Measurements from ENCODE around the gene PCMT1. TPM values are rescaled to one million over a fixed set of nuclear protein-coding genes. Genes with fewer than 3 reads are reported as not detected.

The PCMT1 gene
- 112 TPM in 2 replicates for total RNA-seq

DNA sequence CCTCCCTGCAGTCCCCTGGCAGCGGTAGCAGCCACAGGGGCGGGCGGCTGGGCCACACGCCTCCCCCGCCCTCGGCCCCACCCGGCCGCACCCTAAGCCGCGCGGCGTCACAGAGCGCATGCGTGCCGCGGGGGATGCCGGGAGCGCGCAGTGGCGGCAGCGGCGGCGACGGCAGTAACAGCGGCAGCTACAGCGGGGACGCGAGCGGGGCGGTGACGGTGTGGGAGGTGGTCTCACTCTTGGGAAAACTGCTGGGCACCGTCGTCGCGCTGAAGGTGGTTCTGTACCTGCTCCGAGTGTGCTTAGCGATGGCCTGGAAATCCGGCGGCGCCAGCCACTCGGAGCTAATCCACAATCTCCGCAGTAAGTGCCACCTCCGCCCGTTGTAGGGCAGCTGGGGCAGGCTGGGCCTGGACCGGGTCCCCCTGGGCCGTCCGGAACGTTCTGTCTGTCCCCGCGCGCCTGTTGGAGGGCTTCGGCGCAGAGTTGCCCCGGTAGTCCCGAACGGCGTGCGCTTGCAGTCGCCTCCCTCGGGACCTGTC, at the start of gene PCMT1:
Gene PCMT1 (plus strand): TSS at position 148 of the 542 bp plus-strand sequence. CDS start 161 bp downstream, at position 309.
- peaks cover 15% of the 10 kb centered on the region for H3K36me3 Mint-ChIP-seq (ENCODE audit: low read depth)
- peak within 1 kb of the TSS; percentile 89 for H3K27ac Mint-ChIP-seq
- peaks cover 34% of the 10 kb centered on the region for H3K4me1 Mint-ChIP-seq (ENCODE audit: low read depth)
- H3K27me3 Mint-ChIP-seq (ENCODE audit: low read depth): no peaks in the 10 kb centered on the region
- peak within 1 kb of the TSS; percentile 91 for H3K4me3 Mint-ChIP-seq (ENCODE audit: low read depth)
- H3K9me3 Mint-ChIP-seq: no peaks in the 10 kb centered on the region
- intact Hi-C loops (cut with micrococcal nuclease): loop anchor here (1.0 to 5.0 kb wide), 4 partner anchors 33 to 262 kb away; partner anchors contain the start of genes GINM1, KATNA1 and ZC3H12D
- peak; percentile 91 for DNase-seq (ENCODE audit: low spot score)

DNA sequence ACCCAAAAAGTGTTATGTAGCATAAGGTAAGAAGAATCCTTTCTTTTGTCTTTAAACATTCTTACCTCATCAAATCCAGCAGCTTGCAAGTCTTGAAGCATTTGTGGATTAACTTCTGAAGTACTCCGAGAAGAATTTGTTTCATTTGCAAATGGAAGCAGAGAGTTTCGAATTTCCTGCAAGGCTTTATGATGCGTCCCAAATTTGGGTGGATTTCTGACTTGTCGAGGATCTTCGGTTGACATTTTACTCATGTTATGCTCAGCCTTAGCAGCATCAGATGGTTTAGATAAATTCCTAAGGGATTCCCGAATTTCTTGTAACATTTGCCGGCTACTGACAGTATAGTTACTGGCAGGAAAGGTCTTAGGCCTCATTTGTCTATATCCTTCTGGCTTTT, 47.8 kb upstream of the PCMT1 start:
- Mint-ChIP-seq H3K4me3 (ENCODE audit: low read depth) (no peak overlapping the region), H3K27ac (no peak overlapping the region), H3K36me3 (ENCODE audit: low read depth) (peaks cover 27% of the 10 kb centered on the region), H3K4me1 (ENCODE audit: low read depth) (peaks cover 28% of the 10 kb centered on the region), H3K27me3 (ENCODE audit: low read depth) (no peaks in the 10 kb centered on the region), H3K9me3 (no peaks in the 10 kb centered on the region)
- intact Hi-C loops (cut with micrococcal nuclease): no loop called here
- DNase-seq (ENCODE audit: low spot score): no peak

DNA sequence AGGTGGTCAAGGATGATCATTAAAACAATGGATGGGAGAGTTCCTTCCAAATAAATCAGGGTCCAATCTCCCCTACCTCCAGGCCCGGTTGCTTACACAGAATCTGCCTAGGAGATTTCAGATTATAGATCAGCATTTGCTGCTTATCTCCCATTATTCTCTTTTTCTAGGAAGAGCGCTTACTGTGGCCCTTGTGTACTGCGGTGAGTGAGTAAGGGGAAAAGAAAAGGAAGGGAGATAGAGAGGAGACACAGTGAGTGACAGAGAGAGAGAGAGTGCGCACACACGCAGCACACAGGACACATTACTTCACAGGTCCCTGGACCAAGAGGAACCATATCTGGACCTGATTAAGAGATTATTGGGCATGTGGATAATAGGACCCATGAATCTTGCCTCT, 37.8 kb upstream of the PCMT1 start:
- no peak overlapping the region for H3K27ac Mint-ChIP-seq
- no peak for DNase-seq (ENCODE audit: low spot score)
- peaks cover 33% of the 10 kb centered on the region for H3K36me3 Mint-ChIP-seq (ENCODE audit: low read depth)
- H3K27me3 Mint-ChIP-seq (ENCODE audit: low read depth): no peaks in the 10 kb centered on the region
- peaks cover 40% of the 10 kb centered on the region for H3K4me1 Mint-ChIP-seq (ENCODE audit: low read depth)
- intact Hi-C loops (cut with micrococcal nuclease): loop anchor here (10.0 kb wide), 1 partner anchor 293 kb away; no protein-coding TSS in a partner anchor
- H3K4me3 Mint-ChIP-seq (ENCODE audit: low read depth): no peak overlapping the region
- H3K9me3 Mint-ChIP-seq: no peaks in the 10 kb centered on the region

GRCh38 chr6:149714442-149714841, 35.1 kb upstream of the PCMT1 start:
- no peaks in the 10 kb centered on the region for H3K9me3 Mint-ChIP-seq
- H3K4me3 Mint-ChIP-seq (ENCODE audit: low read depth): no peak overlapping the region
- H3K27ac Mint-ChIP-seq: no peak overlapping the region
- H3K4me1 Mint-ChIP-seq (ENCODE audit: low read depth): peaks cover 39% of the 10 kb centered on the region
- peaks cover 39% of the 10 kb centered on the region for H3K36me3 Mint-ChIP-seq (ENCODE audit: low read depth)
- no peaks in the 10 kb centered on the region for H3K27me3 Mint-ChIP-seq (ENCODE audit: low read depth)
- intact Hi-C loops (cut with micrococcal nuclease): loop anchor here (10.0 kb wide), 1 partner anchor 290 kb away; no protein-coding TSS in a partner anchor
- no peak for DNase-seq (ENCODE audit: low spot score)

DNA sequence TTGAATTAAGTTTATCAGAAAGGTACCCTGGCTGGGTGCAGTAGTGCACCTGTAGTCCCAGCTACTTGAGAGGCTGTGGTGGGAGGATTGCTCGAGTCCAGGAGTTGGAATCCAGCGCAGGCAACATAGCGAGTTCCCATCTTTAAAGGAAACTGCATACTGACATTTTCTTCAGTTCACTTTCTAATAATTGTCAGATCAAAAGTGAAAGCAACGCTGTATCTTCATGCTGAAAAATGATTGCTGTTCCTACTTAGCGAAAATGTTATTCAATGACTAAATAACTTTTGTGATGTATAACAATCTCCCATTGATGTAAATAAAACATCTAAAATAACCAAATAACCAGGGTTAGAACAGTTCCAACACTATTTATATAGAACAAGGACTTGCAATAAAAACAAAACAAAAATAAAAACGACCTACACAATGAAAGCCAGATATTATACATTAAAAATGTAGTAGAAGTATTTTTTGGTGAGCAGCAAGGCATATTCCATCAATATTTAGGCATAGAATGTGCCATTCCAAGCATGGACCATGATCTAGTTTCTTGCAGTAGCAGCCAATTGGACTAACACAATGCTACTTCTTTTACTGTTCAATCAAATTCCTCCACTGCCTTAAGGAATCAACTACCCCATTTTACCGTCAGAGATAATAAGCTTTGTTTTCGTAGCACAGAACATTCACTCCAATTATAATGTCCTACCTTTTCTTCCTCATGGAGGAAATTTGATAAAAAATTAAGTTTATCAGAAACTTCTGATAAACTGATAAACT, 33.2 kb upstream of the PCMT1 start:
- H3K9me3 Mint-ChIP-seq: no peaks in the 10 kb centered on the region
- intact Hi-C loops (cut with micrococcal nuclease): loop anchor here (10.0 kb wide), 1 partner anchor 288 kb away; no protein-coding TSS in a partner anchor
- H3K4me1 Mint-ChIP-seq (ENCODE audit: low read depth): peaks cover 34% of the 10 kb centered on the region
- DNase-seq (ENCODE audit: low spot score): no peak
- no peaks in the 10 kb centered on the region for H3K27me3 Mint-ChIP-seq (ENCODE audit: low read depth)
- peak overlapping the region; percentile 74 for H3K27ac Mint-ChIP-seq
- peaks cover 33% of the 10 kb centered on the region for H3K36me3 Mint-ChIP-seq (ENCODE audit: low read depth)
- peak overlapping the region; percentile 96 for H3K4me3 Mint-ChIP-seq (ENCODE audit: low read depth)

DNA sequence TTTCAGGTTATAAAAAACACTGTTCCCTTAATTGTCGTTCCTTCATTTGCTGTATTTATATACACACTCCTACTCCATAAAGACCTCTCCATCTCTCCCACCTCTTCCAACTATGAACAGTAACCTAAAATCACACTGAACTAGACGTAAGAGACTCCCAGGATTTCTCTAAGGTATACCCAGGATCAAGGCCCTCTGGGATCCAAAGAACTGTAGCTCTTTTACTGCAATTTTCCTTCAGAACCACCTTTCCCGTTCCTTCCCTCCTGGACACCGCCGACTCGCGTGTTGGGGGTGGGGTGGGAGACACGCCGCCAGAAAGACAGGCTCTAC, 32.3 kb upstream of the PCMT1 start:
- Mint-ChIP-seq H3K27me3 (ENCODE audit: low read depth) (no peaks in the 10 kb centered on the region), H3K4me3 (ENCODE audit: low read depth) (peak overlapping the region; percentile 96), H3K27ac (peak overlapping the region; percentile 83), H3K4me1 (ENCODE audit: low read depth) (peaks cover 31% of the 10 kb centered on the region), H3K36me3 (ENCODE audit: low read depth) (peaks cover 30% of the 10 kb centered on the region), H3K9me3 (no peaks in the 10 kb centered on the region)
- no peak for DNase-seq (ENCODE audit: low spot score)
- intact Hi-C loops (cut with micrococcal nuclease): loop anchor here (10.0 kb wide), 1 partner anchor 288 kb away; no protein-coding TSS in a partner anchor

- H3K4me1 Mint-ChIP-seq (ENCODE audit: low read depth): peaks cover 31% of the 10 kb centered on the region
- H3K27ac Mint-ChIP-seq: peak within 1 kb of the TSS; percentile 97
- peak within 1 kb of the TSS; percentile 96 for H3K4me3 Mint-ChIP-seq (ENCODE audit: low read depth)
- DNase-seq (ENCODE audit: low spot score): peak; percentile 88
- no peaks in the 10 kb centered on the region for H3K9me3 Mint-ChIP-seq
- H3K36me3 Mint-ChIP-seq (ENCODE audit: low read depth): peaks cover 30% of the 10 kb centered on the region
- intact Hi-C loops (cut with micrococcal nuclease): loop anchor here (1.0 to 10.0 kb wide), 5 partner anchors 29 to 287 kb away; partner anchors contain the start of genes GINM1, KATNA1 and NUP43
- H3K27me3 Mint-ChIP-seq (ENCODE audit: low read depth): no peaks in the 10 kb centered on the region
Measured at GRCh38 chr6:149717588-149718458, 31.7 kb upstream of the PCMT1 start, which contains the start of gene LATS1. Gene LATS1 (minus strand): TSS chr6:149718101. CDS start chr6:149702126, 15,975 bp downstream.

DNA sequence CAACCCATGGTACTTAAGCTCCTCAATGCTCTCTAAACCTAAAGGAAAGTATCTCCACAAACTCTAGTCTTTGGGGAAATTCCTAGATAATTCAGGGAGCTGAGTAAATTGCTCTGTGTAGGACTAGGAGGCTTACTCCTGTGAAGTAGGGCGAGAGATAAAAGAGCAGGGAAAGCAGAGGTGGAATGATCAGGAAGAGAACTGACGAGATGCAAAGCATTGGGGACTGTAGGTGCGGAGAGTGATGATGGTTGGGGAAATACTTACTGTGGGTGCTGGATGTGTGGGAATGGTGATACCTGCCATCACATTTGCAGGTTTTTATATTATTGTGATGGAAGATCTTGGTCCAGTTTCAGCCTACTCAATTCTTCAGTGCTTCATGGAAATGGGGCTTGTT, 30.0 kb upstream of the PCMT1 start:
- peak overlapping the region; percentile 24 for H3K4me3 Mint-ChIP-seq (ENCODE audit: low read depth)
- H3K27ac Mint-ChIP-seq: peak overlapping the region; percentile 42
- H3K36me3 Mint-ChIP-seq (ENCODE audit: low read depth): peaks cover 34% of the 10 kb centered on the region
- no peaks in the 10 kb centered on the region for H3K27me3 Mint-ChIP-seq (ENCODE audit: low read depth)
- H3K9me3 Mint-ChIP-seq: no peaks in the 10 kb centered on the region
- intact Hi-C loops (cut with micrococcal nuclease): loop anchor here (2.0 to 10.0 kb wide), 3 partner anchors 27 to 285 kb away; partner anchors contain the start of genes KATNA1 and NUP43
- peaks cover 32% of the 10 kb centered on the region for H3K4me1 Mint-ChIP-seq (ENCODE audit: low read depth)
- DNase-seq (ENCODE audit: low spot score): no peak

GRCh38 chr6:149723262-149723661, 26.3 kb upstream of the PCMT1 start:
- Mint-ChIP-seq H3K4me1 (ENCODE audit: low read depth) (peaks cover 25% of the 10 kb centered on the region), H3K27ac (no peak overlapping the region), H3K27me3 (ENCODE audit: low read depth) (no peaks in the 10 kb centered on the region), H3K36me3 (ENCODE audit: low read depth) (peaks cover 35% of the 10 kb centered on the region), H3K9me3 (no peaks in the 10 kb centered on the region), H3K4me3 (ENCODE audit: low read depth) (no peak overlapping the region)
- no peak for DNase-seq (ENCODE audit: low spot score)
- intact Hi-C loops (cut with micrococcal nuclease): loop anchor here (10.0 kb wide), 1 partner anchor 202 kb away; the partner anchor contains the start of gene RAET1G

- peaks cover 41% of the 10 kb centered on the region for H3K36me3 Mint-ChIP-seq (ENCODE audit: low read depth)
- H3K27ac Mint-ChIP-seq: no peak overlapping the region
- intact Hi-C loops (cut with micrococcal nuclease): loop anchor here (10.0 kb wide), 1 partner anchor 201 kb away; the partner anchor contains the start of gene RAET1G
Measured at GRCh38 chr6:149723771-149724417, 25.6 kb upstream of the PCMT1 start.

DNA sequence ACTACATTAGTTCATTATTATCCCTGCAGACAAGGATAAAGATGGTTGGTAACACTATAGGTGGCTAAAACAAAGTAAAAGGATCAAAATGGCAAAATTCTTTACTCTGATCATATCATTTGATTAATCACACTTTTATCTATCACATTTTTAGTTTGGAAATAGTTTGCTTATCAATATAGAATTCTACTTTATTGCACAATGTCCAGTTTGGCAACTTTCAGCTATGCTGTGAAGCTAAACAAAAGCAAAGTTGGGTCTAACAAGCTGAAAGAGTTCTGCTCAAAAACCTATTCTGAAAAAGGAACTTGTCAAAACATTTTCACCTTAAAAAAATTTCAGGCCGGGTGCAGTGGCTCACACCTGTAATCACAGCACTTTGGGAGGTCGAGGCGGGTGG, 23.8 kb upstream of the PCMT1 start:
- peaks cover 20% of the 10 kb centered on the region for H3K4me1 Mint-ChIP-seq (ENCODE audit: low read depth)
- peaks cover 47% of the 10 kb centered on the region for H3K36me3 Mint-ChIP-seq (ENCODE audit: low read depth)
- intact Hi-C loops (cut with micrococcal nuclease): loop anchor here (10.0 kb wide), 1 partner anchor 199 kb away; the partner anchor contains the start of gene RAET1G
- no peaks in the 10 kb centered on the region for H3K27me3 Mint-ChIP-seq (ENCODE audit: low read depth)
- H3K4me3 Mint-ChIP-seq (ENCODE audit: low read depth): no peak overlapping the region
- DNase-seq (ENCODE audit: low spot score): no peak
- no peaks in the 10 kb centered on the region for H3K9me3 Mint-ChIP-seq
- H3K27ac Mint-ChIP-seq: no peak overlapping the region

More at GRCh38 chr6:149723771-149724417, 25.6 kb upstream of the PCMT1 start:
- H3K4me1 Mint-ChIP-seq (ENCODE audit: low read depth): peaks cover 26% of the 10 kb centered on the region
- no peaks in the 10 kb centered on the region for H3K27me3 Mint-ChIP-seq (ENCODE audit: low read depth)
- no peak overlapping the region for H3K4me3 Mint-ChIP-seq (ENCODE audit: low read depth)
- DNase-seq (ENCODE audit: low spot score): peak; percentile 43
- no peaks in the 10 kb centered on the region for H3K9me3 Mint-ChIP-seq

Data from activated T-helper 2 cell treated with anti-CD3 and anti-CD28 coated beads, Interferon-gamma antibody, Interleukin-2, Interleukin-4, amounts not matched to agents 10 μg/mL and 5 μg/mL and 100 μg/mL, durations not matched to agents 14 hours and 24 hours and 36 hours (primary cell).